HTERT RPE-1 (cell line): ENCODE results near the gene PRIMA1.

Experiments
- in situ Hi-C: fragments of 300-500 bp; cut with MboI; formaldehyde crosslinking; loops from 4 replicates; pipeline ENCODE4 v1.14.3; 2020; ENCODE audit warnings: low sequenced_read_pairs

PRIMA1 gene

DNA sequence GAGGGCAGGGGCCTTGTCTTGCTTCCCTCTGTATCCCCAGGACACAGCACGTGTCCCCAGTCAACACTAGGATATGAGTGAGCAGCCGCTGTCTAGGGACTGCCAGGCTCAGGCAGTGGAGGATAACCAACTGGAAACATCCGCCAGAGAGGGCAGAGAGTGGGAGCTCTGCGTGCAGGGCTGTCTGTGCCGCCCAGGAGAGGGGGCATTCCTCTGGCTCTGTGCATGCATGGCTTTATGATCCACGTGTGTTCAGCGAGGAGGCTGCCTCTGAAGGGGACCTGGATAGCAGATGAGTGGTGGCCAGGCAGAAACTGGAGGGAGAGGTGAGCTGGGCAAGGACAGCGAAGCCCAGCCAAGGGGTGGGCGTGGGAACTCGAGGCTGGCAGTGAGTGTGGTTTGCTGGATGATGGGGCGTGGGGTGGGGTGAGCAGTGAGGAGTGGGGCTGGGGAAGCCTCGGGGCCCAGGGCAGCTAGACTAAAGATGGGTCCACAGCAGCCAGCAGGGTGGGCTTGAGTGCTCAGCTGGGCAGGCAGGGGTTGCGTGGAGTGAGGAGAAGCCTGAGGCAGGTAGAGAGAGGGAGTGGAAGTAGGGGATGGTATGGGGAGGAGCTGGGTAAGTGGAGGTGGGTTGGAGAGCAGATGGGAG, 72.9 kb downstream of the PRIMA1 start:
- in situ Hi-C loops = no loop called here

DNA sequence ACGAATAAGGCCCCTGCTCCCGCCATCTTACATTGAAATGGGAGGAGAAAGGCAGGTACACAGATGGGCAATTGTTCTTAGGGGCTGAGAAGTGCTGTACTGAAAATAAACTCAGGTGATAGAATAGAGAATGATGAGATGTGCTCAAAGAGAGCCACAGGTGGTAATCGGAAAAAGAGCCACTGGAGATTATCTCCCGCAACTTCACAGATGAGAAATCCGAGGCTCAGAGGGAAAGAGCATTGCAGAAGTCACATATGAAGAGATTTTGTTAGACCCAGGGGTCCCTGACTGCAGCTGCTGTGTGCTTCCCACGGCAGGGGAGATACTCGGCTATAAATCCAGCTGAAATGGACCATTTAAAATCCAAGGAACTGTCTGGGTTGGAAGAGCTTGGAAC, 73.7 kb downstream of the PRIMA1 start:
- in situ Hi-C loops = no loop called here

DNA sequence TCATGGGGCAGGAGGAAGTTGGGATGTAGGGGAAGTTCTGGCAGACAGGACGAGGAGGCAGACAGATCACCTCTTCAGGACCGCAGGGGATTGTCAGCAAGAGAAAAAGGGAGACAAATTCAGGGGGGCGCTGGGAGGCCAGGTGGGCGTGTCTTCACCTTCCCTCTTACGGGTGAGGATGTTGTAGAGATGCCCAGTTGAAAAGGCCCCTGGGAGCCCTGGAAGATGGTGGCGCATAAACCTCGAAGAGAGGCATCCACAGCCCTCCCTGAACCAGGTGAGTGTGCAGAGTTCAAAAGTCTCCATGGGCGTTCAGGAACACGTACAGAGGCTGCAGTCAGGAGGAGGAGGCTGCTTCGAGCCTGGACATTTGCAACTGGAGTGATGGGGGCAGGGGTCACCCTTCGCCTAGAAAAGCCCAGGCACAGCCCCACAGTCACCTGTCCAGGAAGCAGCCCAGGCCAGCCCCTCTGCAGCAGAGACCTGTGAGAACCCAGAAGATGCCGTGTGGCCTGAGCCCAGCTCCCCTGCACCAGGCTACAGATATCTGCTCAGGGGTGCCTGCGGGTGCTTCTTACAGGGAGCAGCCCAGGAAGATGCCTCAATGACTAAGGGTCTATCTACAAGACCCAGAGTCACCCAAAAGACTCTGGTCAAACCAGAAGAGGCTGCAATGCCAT, 74.4 kb downstream of the PRIMA1 start:
- in situ Hi-C loops = no loop called here

DNA sequence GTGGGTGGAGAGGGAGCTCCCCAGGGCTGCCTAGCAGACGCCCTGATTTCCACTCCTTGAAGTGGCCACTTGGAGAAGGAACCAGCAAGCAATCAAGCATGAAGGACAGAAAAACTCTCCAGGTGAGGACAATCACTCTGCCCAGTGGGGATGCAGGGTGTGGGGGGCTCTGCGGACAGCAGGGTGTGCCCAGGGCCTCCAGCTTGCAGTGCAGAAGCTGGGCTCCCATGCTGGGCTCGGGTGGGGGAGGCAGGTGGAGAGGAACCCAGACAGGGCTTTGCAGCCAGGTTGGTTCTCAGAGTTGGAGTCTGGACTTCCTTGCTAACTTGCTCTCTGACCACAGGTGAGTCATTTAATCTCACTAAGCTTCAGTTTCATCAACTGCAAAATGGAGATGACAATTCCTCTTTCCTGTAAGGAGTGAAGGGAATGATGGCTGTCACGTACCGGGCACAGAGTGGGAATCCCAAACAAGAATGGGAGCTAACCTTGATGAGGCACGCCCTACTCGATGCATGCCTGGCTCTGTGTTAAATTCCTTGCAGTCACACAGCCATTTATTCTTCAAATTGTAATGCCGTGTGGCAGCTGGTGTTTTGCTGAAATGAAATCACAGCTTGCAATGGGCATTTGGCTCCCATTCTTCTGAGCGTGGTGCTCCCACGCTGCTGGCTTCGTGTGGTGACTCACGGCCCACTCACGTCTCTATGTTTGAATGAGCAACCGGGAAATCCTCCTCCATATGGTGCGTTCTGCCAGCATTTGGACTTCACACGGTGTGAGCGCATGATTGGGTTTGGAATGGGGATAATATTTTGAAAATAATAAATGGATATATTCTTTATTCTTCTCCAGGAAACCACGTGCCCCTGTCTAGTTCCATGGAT, 75.2 kb downstream of the PRIMA1 start:
- in situ Hi-C loops = no loop called here

DNA sequence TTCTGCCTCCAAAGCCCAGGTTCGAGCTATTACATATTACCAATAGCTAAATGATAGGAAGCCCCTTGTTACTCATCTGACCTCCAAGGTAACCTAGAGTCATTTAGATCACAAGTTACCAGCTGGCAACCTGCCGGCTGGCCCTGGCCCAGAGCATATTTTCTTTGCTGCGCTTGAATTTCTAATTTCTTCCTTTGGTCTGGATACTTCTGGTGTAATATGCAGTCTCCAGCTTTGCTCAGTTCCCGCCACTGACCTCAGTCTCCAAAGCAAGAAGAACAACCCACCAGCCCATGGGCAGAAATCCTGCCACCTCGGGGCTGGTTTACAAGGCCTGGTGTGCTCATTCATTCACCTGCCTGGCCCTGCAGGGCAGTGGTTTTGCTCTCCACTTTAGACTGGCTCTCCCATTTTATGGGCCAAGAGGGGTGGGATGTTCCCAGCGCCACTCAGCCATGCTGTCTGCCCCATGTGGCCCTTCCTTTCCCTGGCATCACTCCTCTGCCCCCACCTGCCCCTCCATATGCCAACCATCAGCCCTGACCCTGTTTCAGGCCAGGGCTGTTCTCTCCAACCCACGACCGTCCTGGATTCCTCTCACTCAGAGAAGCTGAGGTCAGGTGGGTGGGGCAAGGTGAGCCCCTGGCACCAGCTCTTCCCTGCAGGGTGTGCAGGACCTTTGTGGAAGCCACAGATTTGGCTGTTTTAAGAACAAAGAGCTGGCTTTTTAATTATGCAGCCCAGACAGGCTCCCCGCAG, 76.0 kb downstream of the PRIMA1 start:
- in situ Hi-C loops = no loop called here

DNA sequence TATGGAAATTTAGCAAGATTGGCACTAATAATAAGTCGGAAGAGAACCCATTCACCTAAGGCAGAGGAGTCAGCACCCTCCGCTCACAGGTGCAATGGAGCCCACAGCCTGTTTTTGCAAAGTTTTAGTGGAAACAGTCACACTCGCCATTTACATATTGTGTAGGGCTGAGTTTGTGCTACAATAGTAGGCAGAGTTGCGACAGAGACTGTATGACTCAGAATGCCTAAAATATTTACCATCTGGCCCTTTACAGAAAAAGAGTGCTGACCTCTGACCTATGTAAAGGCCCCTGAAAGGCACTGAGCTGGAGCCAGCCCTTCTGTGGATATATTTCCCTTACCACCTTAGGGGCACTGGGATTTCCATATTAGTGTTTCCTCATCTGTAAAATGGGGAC, 79.0 kb downstream of the PRIMA1 start:
- in situ Hi-C loops = no loop called here

DNA sequence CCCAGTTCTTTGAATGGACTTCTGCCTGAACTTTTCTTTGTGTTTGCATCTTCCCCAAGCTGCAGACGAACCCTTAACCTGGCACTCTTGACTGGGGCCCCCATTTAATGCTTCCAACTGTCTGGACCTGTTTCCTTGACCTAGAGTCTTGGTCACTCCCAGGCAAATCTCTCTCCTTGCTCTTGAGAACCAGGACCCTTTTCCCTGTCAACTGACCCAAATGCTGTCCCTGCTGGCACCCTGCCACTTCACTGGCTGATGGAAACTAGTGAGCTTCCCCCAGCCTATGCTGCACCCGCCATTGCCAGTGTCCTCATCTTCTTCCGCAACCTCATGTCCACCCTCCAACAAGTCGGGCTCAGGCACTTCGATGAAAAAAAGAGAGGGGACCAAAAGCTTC, 79.5 kb downstream of the PRIMA1 start:
- in situ Hi-C loops = no loop called here

DNA sequence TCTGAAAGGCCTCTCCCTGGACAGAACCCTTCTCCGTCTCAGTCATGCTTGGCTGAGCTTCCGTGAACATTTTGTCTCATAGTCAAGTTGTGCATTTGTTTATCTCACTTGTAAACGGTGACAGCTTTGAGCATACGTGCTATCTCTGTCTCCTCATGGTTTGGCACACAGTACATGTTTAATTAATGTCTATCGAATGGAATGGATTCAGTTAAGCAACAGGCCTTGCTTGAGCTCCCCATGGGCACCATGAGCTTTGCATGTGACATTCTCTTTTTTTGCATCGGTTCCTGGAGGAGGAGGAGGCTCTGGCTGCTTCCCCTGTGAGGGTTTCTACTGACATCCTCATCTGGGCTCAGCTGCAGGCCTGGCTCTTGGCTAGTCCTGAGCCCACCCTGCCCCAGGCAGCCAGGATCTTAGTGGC, 80.0 kb downstream of the PRIMA1 start:
- in situ Hi-C loops = no loop called here

DNA sequence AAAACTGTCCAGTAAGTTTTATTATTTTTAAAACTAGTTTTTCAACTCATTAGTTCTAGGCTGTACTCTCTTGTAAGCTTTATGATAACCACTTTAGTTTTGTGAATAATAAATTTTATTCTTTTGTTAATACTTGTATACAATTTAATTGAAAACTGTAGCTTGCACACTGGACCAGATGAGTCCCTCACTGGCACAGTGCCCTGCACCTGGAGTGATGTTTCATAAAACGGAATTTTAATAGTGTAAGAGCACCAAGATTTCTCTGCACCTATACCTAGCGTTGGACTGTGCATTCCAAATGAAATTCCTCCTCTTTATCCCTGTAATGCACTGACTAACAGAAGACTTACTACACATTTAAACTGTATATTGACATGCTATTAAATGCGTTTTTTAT, 80.8 kb downstream of the PRIMA1 start:
- in situ Hi-C loops = no loop called here

DNA sequence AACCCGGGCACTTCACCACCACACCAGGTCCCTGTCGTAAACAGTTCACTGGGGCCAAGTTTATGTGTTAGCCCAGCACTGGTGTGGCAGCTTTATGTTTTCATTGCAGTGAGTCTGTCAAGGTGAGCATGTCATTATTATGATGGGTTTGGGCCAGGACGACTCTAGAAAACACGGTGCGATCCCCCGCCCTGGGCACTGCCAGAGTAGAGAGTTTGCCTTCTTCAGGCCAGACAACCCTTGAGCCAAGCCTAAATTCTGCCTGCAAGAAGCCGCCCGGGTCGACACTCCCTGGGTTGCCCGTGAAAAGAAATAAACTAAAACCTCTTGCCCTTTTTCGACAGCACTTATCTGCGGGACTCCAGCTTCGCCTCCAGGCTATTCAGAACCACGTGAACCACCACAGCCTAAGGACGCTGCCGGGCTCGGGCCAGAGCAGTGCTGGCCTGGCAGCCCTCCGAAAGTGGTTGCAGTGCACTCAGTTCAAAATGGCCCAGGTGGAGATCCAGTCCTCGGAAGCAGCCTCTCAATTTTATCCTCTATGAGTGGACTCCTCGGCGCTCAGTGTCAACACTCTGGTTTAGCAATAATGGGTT, 81.8 kb downstream of the PRIMA1 start:
- in situ Hi-C loops = no loop called here

DNA sequence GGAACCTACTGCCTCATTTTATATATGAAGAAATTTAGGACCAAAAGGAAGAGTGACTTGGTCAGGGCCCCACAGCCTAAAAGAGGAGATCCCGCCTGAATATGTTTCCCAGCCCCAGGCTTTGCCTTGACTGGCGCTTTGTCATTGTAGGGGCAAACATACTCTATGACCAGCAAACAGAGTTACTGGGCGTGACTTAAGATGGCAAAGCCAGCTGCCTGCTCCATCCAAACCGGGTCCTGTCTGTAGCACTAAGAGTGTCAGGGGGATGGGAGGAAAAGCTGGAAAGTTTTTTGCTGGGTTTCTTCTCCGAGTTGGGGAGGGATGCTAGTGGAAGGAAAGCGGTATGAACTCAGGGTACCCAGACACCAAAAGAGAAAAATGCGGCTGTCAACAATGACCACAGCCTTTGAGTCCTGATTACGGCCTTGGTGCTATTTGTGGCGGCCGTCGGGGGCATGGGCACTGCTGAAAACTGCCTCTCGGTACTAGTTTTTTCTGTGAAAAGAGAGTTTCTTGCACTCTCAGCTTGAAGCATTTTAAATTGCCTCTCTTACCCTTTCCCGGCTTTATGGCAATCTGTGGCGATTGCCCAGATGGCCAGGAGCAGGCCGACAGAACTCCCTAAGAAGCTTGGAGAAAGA, 82.7 kb downstream of the PRIMA1 start:
- in situ Hi-C loops = no loop called here

DNA sequence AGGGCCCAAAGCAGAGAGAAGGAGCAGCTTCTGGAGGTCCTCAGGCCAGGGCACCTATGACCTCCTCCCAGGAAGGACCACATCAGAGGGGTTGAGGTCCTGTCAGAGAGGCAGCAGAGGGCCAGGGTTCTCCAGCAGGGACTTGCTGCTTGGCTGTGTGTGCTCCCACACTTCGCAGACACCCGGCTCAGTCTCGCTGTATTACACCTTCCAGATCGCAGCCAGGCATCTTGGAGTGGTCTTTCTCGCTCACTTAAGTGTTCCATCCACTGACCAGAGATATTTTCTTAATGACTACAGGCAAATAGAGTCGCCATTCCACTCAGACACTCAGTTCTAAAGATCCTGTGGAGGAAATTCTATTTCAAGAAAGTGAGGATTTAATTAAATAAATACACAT, 84.3 kb downstream of the PRIMA1 start:
- in situ Hi-C loops = no loop called here

DNA sequence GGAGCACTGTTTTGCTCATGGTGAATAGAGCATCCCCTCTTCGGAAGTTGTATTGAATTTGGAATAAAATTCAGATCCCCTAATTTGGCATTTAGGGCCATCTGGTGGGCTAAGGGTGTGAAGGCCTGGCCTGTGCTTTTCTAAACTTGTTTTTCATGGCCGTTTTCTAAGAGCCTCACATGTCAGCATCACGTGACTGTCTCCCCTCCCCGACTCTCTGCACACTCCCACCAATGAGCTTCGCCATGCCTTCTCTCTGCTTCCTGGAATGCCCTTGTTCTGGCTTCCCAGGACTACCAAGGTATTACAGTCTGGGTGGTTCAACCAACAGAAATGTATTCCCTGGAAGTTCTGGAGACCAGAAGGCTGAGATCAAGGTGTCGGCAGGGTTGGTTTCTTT, 85.3 kb downstream of the PRIMA1 start:
- in situ Hi-C loops = no loop called here

DNA sequence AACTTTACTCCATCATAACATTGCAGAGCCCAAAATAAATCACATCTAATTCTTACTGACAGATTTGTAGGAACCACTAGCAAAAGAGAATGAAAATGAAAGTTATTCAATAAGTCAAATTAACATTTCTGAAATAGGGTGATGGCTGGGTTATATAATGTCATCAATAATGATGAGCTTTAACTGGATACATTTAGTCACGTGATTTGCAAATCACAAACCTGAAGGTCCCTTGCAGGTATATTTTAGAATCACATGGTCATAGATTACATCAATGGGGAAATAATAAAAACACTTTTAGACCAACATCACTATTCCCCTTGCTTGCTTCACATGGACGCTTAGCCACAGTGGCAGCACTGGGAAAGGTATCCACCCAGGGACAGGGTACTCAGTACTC, 86.7 kb downstream of the PRIMA1 start:
- in situ Hi-C loops = no loop called here

DNA sequence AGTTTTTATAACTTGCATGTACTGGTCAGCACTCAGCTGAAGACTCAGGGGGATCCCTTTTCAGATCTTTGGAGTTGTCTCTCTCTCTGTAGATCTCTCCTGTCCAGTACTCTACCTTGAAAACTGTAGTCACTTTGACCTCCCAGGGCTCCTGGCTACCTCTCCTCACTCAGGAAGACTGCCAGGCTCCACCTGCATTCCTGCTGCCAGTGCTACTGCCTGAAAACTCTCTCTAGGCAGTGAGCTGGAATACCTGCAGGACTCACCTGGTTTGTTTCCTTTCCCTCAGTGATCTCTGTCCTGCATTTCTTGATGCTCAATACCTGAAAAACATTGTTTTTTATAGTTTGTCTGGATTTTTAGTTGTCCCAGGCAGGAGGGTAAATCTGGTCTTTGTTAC, 87.4 kb downstream of the PRIMA1 start:
- in situ Hi-C loops = no loop called here

DNA sequence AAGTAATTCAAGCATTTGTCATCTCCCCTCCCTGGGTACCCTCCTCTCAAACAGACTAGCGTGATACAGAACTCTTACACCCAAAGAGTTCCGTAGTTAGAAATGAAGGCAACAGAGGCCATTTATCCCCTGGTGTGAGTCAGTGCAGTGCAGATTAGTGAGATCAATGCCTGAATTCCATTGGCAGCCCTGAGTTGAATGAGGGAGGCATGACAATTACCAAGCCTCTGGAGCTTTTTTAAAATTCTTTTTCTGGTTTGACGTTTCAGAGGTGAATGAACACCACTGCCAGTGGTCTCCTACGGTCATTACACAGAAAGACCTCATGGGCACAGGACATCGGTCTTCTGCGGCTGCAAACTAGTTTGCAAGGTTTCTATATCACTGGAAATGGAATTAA, 94.4 kb downstream of the PRIMA1 start:
- in situ Hi-C loops = no loop called here

DNA sequence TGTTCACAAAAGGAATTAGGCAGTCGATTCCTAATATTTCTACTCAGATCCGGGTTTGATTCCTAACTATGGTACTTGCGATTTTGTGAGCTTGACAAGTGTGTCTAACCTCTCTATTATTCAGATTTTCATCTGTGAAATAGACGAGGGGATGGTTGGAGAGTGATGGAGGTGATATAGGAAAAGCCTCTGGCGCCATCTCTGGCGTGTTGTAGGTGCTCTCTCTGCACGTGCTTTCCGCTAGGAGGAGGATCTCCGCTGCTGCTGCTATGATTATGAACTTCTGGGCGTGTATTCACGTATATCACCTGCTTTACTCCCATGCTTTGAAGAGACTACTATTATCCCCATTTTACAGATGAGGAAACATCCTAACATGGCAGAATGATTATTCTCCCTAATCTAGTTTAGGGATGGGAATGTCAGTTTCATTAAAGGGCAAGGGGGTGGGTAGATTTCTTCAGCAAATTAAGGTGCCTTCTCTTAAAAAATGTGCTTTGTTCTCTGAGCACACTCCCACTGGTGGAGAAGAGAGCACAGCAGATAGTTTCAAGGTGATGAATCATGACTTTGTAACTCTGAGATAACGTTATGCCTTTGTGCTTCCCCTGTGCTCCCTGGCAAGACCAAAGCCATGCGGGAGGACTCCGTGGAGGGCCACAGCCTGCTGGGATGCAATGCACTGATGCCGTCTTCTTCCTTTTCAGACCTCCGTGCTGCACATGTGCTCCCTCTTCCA, 97.1 kb downstream of the PRIMA1 start:
- in situ Hi-C loops = no loop called here

DNA sequence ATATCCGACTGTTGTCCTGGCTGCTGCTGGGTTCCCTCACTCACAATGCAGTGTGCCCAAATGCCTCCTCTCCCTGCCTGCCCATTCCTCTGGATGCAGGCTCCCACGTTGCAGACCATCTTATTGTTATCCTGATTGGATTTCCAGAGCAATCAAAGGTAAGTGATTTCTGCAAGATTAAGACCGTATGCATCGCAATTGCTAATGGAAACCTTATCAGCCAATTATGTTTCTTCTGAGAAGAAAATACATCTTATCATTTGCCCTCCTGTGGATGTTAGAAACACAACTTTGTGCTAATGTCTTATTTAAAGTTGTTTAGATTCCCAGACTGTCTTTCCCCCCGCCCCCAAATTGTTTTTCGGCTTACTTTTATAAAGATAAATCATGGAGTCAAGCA, 98.1 kb downstream of the PRIMA1 start:
- in situ Hi-C loops = no loop called here

DNA sequence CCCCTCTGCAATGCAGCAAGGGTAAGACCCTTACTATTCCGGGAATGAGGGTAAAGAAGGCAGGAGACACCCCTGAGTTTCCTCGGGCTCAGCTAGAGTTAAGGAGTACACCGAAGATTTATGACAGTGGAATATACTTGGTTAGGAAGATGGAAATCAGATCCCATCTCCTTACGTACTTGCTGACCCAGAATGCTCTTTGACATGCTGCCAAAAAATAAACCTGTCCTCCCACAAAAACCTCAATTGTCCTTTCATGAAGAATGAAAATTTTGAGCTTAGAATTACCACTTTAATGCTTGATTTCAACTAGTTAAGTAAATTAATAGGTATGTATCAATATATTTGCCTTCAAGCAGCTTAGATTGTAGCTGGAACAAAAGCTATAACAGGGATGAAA, 99.5 kb downstream of the PRIMA1 start:
- in situ Hi-C loops = no loop called here

DNA sequence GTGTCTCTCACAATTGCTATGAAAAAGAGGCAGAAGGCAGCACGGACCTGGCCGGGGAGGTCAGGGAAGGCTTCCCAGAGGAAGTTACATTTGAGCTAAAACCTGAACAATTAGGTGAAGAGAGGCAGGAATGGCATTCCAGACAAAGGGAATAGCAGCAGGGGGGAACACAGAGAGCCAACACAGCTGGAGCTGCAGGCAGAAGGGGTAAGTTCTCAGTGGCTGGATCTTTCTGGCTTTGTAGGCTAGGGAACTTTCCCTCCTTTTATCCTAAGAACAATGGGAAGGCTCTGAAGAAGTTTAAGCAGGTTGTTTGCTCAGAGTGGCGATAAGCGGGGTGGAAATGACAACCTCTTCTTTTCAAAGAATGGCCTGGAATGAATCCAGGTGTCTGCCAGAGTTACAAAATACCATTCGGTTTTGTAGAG, 100.0 kb downstream of the PRIMA1 start:
- in situ Hi-C loops = no loop called here
